GM19324 (cell line): ENCODE measurements around the gene RABGAP1L.

Experiments
- ATAC-seq: cut with Tn5 transposase; IDR thresholded peaks from one replicate; pipeline ENCODE4 v1.9.1; 2021; ENCODE audit warnings: mild to moderate bottlenecking, moderate library complexity; ENCODE audit not compliant: unreplicated experiment, low FRiP score

RABGAP1L gene

DNA sequence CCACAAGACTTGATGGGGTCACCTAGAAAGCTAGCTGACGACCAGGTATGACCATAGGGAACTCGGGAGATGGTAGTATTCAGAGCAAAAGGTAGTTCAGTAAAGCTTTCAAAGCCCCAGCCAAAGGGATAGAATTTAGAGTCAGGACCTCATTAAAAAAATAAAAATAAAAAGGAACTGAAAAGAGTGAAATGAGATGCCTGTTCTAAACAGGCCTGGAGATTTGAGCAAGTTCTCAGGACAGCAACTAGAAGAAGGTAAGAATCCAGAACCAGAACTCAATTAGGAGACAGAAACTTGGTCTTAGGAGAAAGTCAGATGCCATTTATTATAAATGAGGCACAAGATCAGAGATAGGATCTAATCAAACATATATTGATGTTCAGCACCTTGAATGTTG is 575.0 kb downstream of the RABGAP1L start:
- ATAC-seq, result no peak

DNA sequence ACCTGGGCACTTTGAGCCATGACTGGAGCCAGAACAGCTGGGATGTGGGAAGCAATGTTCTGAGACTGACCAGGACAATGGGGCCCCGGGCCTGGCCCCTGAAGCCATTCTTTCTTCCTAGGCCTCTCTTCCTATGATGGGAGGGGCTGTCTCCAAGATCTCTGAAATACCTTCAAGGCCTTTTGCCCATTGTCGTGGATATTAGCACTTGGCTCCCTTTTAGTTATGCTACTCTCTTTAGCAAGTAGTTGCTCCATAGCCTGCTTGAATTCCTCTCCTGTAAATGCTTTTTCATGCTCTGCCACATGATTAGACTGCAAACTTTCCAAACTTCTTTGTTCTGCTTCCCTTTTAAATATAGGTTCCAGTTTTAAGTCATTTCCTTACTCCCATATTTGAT is 577.5 kb downstream of the RABGAP1L start:
- no peak for ATAC-seq

DNA sequence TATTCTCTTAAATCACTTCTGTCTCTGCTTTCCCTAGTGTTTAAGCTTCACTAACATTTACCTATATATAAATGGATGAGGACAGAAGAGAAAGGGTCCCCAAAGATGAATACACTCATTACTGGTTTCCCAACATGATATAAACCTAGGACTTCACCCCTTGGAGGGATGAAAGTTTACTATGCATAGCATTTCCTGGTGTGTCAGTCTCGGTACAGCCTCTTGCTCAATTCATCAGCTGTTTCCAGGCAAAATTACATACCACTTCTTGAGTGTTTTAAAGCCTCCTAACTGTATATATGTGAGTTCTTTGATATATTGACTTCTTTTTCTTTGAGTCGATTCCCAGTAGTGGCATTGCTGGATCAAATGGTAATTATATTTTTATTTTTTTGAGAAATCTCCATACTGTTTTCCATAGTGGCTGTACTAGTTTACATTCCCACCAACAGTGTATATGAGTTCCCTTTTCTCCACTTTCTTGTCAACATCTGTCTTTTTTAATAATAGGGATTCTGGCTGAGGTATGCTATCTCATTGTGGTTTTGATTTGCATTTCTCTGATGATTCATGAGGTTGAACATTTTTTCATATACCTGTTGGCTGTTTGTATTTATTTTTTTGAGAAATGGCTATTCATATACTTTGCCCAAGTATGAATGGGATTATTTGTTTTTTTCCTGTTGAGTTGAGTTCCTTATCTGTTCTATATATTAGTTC is 581.1 kb downstream of the RABGAP1L start:
- ATAC-seq, result no peak

DNA sequence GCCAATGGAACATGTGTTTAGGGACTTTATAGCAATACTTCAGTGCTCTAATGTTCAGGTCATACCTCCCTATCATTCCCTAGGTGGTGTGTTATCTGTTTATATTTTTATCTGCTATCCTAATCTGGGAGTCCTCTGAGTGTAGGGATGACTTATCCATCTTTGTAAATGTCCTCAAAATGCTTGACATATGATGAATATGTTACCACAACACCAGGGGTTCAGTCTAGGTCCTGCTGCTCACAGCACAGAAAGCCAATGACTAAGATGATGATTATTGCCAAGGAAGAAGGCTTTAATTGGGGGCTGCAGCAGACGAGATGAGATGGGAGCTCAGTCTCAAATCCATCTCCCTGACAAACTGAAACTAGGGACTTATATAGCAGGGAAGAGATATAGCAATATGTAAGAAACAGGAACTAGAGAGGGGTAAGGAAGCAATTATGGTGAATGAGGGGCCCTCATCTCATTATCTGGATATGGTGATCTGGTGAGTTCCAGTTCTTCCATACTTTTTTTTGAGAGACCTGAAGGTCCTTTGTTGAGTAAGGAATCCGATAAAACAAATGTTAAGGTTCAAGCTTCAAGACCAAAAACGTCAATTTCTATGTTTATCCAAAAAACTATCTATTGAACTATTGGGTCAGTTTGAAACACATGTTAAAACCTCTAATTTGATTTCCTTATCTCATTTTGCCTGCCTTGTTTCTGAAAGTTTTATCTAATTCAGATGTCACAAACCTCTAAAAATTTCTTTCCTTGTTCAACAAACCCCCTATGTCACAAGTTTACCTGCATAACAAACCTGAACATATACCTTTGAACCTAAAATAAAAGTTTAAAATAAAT is 583.7 kb downstream of the RABGAP1L start:
- ATAC-seq, result no peak

DNA sequence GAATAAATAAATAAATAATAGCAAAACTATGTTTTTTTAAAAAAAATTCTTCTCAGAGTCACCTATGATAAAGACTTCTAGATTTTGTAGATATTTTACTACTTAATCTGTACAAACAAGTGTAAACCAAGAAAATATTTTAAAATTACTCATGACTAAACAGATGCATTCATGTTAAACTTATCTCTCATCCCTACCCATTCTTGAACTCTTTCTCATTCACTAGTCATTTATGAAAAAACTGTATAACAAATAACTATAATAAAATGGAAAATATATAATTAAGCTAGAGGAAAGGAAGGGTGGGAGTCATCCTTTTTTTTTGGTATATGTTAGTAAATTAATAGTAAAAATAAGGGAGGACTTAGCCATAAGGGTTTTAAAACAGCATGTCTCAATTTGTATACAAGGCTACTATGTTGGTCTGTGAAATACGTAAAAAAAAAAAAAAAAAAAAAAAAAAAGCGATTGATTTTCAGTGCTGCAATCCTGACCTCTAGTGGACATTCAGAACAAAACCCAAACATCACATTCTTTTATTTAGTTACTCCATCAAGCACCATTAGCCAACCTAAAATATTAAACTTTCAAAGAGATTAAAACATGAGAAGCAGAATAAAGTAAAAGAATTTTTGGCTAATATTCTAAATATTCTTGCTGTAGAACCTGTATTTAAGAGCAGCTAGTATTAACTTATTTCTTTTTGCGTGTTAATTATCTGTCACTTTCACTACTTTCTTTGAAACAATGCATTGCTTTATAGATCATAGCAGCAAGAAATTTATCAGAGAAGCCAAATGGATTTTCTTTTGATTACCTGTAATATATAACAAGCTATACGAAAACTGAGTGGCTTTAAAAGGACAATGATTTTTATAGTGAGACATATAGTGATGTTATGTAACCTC is 584.6 kb downstream of the RABGAP1L start:
- ATAC-seq, result no peak

DNA sequence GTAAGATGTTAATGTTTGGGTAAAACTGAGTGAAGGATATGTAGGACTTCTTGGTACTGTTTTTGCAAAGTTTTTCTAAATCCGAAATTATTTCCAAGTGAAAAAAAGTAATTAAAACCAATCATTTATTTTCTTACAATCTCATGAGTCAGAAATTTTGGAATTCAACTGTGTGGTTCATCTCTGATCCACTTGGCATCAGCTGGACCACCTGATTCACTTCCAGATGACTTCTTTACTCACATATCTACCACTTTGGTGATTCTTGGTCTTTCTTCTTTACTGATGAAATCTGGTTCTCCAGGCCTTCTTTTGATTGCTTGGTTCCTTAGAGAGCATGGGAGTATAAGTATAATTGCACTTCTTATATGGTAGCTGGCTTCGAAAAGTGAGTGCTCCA is 585.6 kb downstream of the RABGAP1L start:
- no peak for ATAC-seq

DNA sequence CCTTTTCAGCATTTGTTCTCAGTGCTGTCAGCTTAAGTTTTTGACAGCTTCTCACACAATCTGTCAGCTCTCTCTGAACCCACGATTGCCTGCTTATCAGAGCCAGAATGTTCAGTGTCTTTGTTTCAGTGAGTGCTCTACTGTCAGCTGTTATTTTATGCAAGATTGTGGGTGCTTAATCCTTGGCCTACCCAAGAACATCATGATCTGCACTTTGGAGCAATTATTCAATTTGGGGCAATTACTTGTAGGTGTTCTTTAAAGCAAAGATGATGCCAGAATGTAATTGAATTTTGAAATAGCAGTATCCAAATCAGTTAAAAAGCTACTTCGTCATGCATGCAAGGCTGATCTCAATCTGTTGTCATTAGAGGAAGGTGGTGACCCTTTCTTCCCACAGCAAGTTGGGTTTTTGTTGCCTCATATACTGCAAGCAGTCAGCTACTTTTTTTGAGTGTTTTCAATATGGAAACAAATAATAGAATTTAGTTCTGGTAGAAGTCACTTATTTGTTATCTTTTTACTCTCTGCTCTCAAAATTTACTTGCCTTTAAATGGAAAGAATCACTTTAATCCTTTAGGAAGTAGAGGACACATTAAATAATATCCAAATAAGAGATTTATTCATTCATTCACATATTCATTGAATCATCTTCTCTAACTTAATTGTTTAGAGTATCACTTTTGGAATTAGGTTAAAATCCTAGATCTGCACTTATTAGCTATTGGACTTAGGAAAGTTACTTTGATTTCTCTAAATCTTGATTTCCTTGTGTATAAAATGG is 586.9 kb downstream of the RABGAP1L start:
- ATAC-seq, result no peak

DNA sequence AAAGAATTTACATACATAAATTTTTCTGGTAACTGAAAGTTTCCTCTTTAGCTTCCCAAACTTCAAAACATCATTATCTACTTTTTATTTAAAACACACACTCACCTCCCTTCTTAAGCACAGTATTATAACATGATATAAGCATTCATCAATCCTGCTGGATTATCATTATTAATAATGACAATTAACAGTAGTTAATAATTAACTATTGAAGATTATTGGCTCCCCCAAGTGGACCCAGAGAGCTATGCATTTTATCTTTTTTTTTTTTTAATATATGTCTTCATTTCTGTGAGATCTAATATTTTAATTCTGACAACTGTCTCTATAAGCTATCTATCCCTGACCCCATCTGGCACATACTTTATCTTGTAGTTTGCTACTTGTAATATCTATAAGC is 588.3 kb downstream of the RABGAP1L start:
- ATAC-seq, result no peak

DNA sequence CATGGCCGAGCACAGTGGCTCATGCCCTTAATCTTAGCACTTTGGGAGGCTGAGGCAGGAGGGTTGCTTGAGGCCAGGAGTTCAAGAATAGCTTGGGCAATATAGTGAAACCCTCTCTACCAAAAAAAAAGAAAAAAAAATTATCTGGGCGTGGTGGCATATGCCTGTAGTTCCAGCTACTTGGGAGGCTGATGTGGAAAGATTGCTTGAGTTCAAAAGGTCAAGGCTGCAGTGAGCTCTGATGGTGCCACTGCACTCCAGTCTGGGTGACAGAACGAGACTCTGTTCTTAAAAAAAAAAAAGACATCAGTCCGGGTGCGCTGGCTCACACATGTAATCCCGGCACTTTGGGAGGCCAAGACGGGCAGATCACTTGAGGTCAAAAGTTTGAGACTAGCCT is 589.3 kb downstream of the RABGAP1L start:
- ATAC-seq, result no peak

DNA sequence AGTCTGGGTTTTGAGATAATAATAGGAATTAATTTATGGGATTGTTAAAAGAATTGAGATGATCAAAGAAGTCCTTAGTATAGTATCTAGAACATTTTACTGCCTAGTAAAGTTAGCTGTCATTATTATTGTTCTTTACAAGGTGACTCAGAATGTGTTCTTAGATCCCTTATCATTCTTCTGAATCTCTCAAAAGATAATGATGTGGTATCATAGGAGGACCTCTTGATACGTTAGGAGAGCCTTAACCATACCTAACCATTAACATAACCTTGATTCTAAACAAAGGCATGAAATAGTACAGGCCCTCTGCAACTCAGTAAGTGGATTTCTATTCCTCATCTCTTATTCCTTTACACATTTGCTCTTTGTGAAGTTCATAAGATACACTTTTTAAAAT is 593.8 kb downstream of the RABGAP1L start:
- no peak for ATAC-seq

DNA sequence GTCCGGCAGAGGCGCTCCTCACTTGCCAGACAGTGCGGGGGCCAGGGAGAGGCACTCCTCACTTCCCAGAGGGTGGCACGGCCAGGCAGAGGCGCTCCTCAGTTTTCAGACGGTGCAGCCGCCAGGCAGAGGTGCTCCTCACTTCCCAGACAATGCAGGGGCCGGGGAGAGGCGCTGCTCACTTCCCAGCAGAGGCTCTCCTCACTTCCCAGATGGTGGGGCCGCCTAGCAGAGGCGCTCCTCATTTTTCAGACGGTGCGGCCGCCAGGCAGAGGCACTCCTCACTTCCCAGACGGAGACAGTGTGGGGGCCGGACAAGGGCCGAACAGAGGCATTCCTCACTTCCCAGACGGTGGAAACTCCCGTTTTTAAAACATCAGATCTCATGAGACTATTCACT is 602.0 kb downstream of the RABGAP1L start:
- ATAC-seq, result no peak

DNA sequence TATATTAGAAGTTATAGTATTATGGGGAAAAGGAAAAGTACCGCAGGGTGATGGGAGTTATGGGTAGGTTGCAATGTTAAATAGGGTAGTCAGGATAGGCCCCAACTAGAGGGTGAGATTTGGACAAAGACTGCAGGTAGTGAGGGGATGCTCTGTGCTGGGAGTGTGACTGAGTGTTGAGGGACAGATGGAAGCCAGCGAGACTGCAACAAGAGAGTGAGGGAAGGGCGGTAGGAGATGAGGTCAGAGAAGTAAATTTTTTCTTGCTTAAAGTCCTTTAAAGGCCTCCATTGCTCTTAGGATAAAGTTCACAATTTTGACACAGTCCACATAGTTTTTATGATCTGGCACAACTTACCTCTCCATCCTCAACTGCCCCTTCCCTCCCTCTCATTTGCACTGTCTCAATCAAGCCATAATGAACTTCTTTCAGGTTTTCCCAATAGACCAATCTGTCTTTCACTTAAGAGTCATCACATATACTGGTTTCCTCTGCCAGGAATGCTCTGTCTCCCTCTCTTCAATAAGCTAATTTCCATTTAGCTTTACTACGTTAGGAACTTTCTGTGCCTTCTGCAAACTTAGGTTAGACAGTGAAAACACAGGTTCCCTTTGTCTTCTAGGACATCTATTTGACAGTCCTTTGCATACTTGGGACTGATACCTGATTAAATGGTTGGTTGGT is 602.7 kb downstream of the RABGAP1L start:
- no peak for ATAC-seq

DNA sequence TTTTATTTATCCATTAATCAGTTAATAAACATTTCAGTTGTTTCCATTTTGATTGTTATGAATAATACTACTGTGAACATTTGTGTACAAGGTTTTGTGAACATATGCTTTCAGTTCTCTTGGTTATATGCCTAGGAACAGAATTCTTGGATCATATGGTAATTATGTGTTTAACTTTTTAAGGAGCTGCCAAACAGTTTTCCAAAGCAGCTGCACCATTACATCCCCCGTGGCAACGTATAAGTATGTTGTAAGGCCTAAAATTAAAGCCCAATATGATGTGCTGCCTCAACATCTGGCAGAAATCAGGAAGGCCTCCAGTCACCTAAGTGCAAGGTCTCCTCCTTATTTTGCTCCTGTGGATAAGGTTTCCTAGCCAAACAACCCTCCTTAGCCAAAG is 604.9 kb downstream of the RABGAP1L start:
- no peak for ATAC-seq

DNA sequence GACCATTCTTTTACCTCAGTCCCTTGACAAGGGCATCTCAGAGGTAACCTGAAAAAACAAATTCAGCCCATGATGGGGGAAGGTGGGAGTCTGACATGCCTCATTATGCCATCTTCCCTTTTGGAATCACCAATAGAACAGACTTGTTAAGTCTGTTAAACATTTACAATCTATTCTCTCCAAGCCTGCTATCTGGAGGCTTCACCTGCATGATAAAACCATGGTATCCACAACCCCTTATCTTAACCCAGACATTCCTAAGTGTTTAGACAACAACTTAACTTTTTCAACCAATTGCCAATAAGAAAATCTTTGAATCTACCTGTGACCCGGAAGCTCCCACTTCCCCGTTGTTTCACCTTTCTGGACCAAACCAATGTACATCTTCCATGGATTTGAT is 607.4 kb downstream of the RABGAP1L start:
- ATAC-seq, result no peak

DNA sequence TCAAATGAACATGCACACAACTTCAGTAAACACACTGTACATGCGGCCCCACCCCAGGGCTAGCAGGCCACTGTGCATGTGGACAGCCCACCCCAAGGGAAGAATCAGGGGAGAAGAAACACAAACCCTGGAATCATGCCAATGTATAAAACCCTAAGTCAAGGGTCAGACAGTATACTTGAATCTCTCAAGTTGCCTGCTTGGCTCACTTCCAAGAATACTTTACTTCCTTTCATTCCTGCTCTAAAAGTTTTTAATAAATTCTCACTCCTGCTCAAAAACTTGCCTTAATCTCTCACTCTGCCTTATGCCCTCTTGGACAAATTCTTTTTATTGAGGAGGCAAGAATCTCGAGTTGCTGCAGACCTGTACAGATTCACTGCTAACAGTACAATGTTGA is 609.2 kb downstream of the RABGAP1L start:
- no peak for ATAC-seq

DNA sequence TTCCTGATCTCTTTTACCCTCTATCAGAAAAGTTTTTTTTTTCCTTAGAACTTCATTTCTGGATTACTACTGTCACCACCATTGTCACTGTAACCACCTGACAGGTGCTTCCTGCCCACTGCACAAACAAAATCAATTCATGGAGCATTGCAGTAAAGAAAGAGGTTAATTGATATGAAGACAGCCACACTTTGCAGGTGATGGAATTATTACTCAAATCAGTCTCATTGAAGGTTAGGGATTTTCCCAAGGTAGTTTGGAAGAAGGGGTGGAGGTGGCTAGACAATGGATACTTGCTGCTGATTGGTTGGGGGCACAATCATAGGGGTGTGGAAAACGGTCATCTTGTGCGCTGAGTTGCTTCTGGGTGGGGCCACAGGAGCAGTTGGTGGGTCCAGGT is 609.6 kb downstream of the RABGAP1L start:
- ATAC-seq, result no peak

DNA sequence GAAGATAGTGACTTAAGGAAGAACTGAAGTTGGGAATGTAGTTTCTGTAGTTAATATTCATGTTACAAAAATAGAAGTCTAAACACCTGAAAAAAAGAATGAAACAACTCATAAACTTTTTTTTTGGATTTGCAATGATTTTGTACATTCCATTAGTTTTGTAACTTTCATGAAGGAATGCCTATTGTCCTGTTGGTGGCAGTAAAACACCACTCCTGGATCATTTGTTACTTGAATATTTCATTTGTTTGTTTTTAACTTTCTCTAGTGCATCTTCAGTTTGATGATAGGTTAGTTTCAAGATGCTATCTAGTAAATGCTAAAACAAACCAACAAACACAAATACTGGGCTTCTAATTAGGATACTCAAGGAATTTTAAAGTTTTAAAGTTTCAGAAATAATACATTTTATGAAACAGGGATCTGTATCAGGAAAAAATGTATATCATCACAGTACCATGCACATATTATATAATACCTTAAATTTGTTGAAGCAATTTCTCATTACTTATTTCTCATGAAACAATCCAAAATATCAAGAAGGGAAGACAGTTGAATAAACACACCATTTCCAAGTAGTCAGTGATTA is 610.7 kb downstream of the RABGAP1L start:
- no peak for ATAC-seq

DNA sequence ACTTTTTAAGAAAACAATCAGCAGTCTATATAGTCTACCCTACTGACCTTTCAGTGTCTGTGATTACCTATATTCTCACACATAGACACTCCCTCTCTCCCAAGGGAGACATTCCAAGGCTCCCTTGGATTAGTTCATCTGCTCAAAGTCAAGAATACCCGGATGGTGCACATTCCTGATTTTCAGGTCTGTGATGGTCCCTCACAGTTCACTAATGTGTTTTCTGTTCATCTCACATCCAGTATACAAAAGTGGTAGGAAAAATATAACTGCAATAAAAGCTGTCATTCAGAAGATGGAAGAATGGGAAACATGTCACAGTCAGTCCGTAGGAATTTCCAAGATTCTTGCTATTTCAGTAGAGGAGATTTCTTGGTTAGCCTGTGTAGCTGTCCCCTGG is 616.3 kb downstream of the RABGAP1L start:
- ATAC-seq, result no peak

DNA sequence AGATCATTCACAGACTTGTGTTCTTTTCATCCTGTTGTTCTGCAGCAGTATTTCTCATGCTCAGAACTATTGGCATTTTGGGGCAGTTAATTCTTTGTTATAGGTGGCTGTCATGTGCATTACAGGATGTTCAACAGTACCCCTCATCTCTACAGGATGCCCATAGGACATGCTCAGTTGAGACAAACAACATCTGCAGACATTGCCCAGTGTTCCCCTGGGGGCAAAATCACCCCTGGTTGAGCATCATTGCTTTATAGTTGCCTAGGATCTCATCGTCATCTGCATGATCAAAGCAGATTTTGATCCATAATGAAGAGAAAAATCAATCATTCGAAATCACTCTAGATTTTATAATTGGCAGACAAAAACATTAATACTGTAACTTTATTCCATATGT is 617.9 kb downstream of the RABGAP1L start:
- ATAC-seq, result no peak
